Activated CD4-positive, alpha-beta T cell treated with anti-CD3 and anti-CD28 coated beads, Interleukin-2, amount 50 U/mL, for 48 hours (primary cell): ENCODE results near the gene CDH2.

Experiments
- DNase-seq, 2 experiments: peaks; one replicate each; pipeline ENCODE4 v3.0.0-alpha.2; 2020

The CDH2 gene

GRCh38 chr18:28079883-28080282 lies 97.0 kb downstream of the CDH2 start:
- DNase-seq: no peak

GRCh38 chr18:28078849-28079248 lies 98.1 kb downstream of the CDH2 start:
- DNase-seq: no peak

GRCh38 chr18:28078298-28078697 lies 98.6 kb downstream of the CDH2 start:
- no peak for DNase-seq

GRCh38 chr18:28075501-28075900 lies 101.4 kb downstream of the CDH2 start:
- no peak for DNase-seq

- DNase-seq: no peak
Observed at GRCh38 chr18:28074076-28074475, 102.9 kb downstream of the CDH2 start.

- DNase-seq: no peak
Observed at GRCh38 chr18:28073658-28074057, 103.3 kb downstream of the CDH2 start.

GRCh38 chr18:28071199-28071598 lies 105.7 kb downstream of the CDH2 start:
- DNase-seq: no peak

- DNase-seq: no peak
Observed at GRCh38 chr18:28068207-28068606, 108.7 kb downstream of the CDH2 start.

GRCh38 chr18:28067346-28067745 lies 109.6 kb downstream of the CDH2 start:
- no peak for DNase-seq

GRCh38 chr18:28065793-28066186 lies 111.1 kb downstream of the CDH2 start:
- no peak for DNase-seq

GRCh38 chr18:28065031-28065792 lies 111.7 kb downstream of the CDH2 start:
- no peak for DNase-seq

GRCh38 chr18:28063926-28064325 lies 113.0 kb downstream of the CDH2 start:
- DNase-seq: no peak

GRCh38 chr18:28063271-28063761 lies 113.6 kb downstream of the CDH2 start:
- no peak for DNase-seq

GRCh38 chr18:28062443-28062842 lies 114.5 kb downstream of the CDH2 start:
- no peak for DNase-seq

- no peak for DNase-seq
Observed at GRCh38 chr18:28059861-28060260, 117.1 kb downstream of the CDH2 start.

- no peak for DNase-seq
Observed at GRCh38 chr18:28050545-28050944, 126.4 kb downstream of the CDH2 start.

- DNase-seq: no peak
Observed at GRCh38 chr18:28048612-28049011, 128.3 kb downstream of the CDH2 start.

GRCh38 chr18:28045880-28046279 lies 131.1 kb downstream of the CDH2 start:
- DNase-seq: no peak

- DNase-seq: no peak
Observed at GRCh38 chr18:28045176-28045810, 131.6 kb downstream of the CDH2 start.

- no peak for DNase-seq
Observed at GRCh38 chr18:28044036-28044435, 132.9 kb downstream of the CDH2 start.

GRCh38 chr18:28043631-28044030 lies 133.3 kb downstream of the CDH2 start:
- no peak for DNase-seq

GRCh38 chr18:28041366-28041765 lies 135.6 kb downstream of the CDH2 start:
- no peak for DNase-seq

- DNase-seq: no peak
Observed at GRCh38 chr18:28040716-28041115, 136.2 kb downstream of the CDH2 start.

GRCh38 chr18:28040211-28040610 lies 136.7 kb downstream of the CDH2 start:
- no peak for DNase-seq

- DNase-seq: no peak
Observed at GRCh38 chr18:28039691-28040090, 137.2 kb downstream of the CDH2 start.
